B cell (primary cell): ENCODE measurements around the gene TEX264. TPM values are rescaled to one million over a fixed set of nuclear protein-coding genes. Genes with fewer than 3 reads are reported as not detected.

Source experiments
- ATAC-seq: fragments of 200-7000 bp; cut with Tn5 transposase; one replicate; pipeline ENCODE4 v1.10.0; 2021; ENCODE audit warnings: low read depth, mild to moderate bottlenecking, moderate number of reproducible peaks, moderate library complexity
- CTCF ChIA-PET: fragments of 350-600 bp; sonication (Branson Sonifier 250); formaldehyde crosslinking; loops from one replicate; lab custom pipeline; 2021; ENCODE audit warnings: antibody characterized with exemption, inconsistent platforms; lab: Charles Lee
- POLR2A ChIA-PET: fragments of 350-600 bp; sonication (Branson Sonifier 250); formaldehyde crosslinking; loops from one replicate; lab custom pipeline; 2021; ENCODE audit warnings: antibody characterized with exemption; lab: Charles Lee
- DNase-seq: peaks from one replicate; pipeline ENCODE4 v3.0.0; 2013
- H2AFZ ChIP-seq: 2 replicates; pipeline ENCODE4 v1.6.1; 2012; ENCODE audit warnings: mild to moderate bottlenecking, low read depth, low read length; ENCODE audit not compliant: insufficient read depth, poor library complexity, severe bottlenecking
- H3K27ac ChIP-seq, 2 donors: 1 replicate in 1 of 2; 2 replicates in 1 of 2; pipeline ENCODE4 v1.5.1; 2012 to 2013; ENCODE audit warnings: low read length in 2 of 2, mild to moderate bottlenecking in 2 of 2, moderate library complexity in 1 of 2
- H3K27me3 ChIP-seq, 4 experiments: fragments of 200-600 bp in 1 of 4; sonication (generic) in 1 of 4; replicated peaks in 1 of 4; 1 replicate in 2 of 4; 2 replicates in 2 of 4; pipeline versions ENCODE4 v1.6.1 to v1.7.0; 2013 to 2016; ENCODE audit warnings: low read length in 3 of 4, mild to moderate bottlenecking in 2 of 4, mixed read lengths in 1 of 4, moderate library complexity in 1 of 4; ENCODE audit not compliant: insufficient read depth in 4 of 4, control insufficient read depth in 3 of 4; ENCODE audit errors: control extremely low read depth in 1 of 4
- H3K36me3 ChIP-seq, 2 experiments: replicated peaks in 1 of 2; 1 replicate in 1 of 2; 2 replicates in 1 of 2; pipeline versions ENCODE4 v1.6.1 to v1.7.1; 2013; ENCODE audit warnings: low read length in 1 of 2; ENCODE audit not compliant: insufficient read depth in 2 of 2, control insufficient read depth in 1 of 2; ENCODE audit errors: control extremely low read depth in 1 of 2, extremely low read depth in 1 of 2
- H3K4me1 ChIP-seq, 2 donors: fragments of 200-600 bp in 1 of 2; sonication (generic) in 1 of 2; 1 replicate in 1 of 2; 2 replicates in 1 of 2; pipeline versions ENCODE4 v1.5.1 to v1.6.1; 2013 to 2017; ENCODE audit warnings: low read length in 2 of 2; ENCODE audit not compliant: control insufficient read depth in 2 of 2, insufficient read depth in 2 of 2
- H3K4me2 ChIP-seq: replicated peaks from 2 replicates; pipeline ENCODE3; 2012; ENCODE audit warnings: mild to moderate bottlenecking, low read depth, low read length; ENCODE audit not compliant: poor library complexity, severe bottlenecking
- H3K4me3 ChIP-seq, 5 experiments: fragments of 200-600 bp in 1 of 5; sonication (generic) in 1 of 5; 1 replicate in 3 of 5; 2 replicates in 2 of 5; pipeline versions ENCODE4 v1.5.1 to v1.7.0; 2011 to 2016; ENCODE audit warnings: low read length in 4 of 5, mild to moderate bottlenecking in 4 of 5, low read depth in 2 of 5, control low read depth in 1 of 5, moderate library complexity in 1 of 5; ENCODE audit not compliant: insufficient read depth in 1 of 5; ENCODE audit errors: control extremely low read depth in 1 of 5, extremely low read depth in 1 of 5
- H3K79me2 ChIP-seq: fragments of 200-600 bp; sonication (generic); one replicate; pipeline ENCODE4 v1.6.0; 2016; ENCODE audit warnings: low read length; ENCODE audit not compliant: control insufficient read depth, insufficient read depth
- H3K9ac ChIP-seq: fragments of 200-600 bp; sonication (generic); 2 replicates; pipeline ENCODE4 v1.6.1; 2017; ENCODE audit warnings: mild to moderate bottlenecking, low read length, moderate library complexity
- H3K9me3 ChIP-seq, 3 donors: one replicate each; pipeline versions ENCODE4 v1.6.1 to v1.7.1; 2013; ENCODE audit warnings: low read length in 2 of 3; ENCODE audit not compliant: control insufficient read depth in 2 of 3, insufficient read depth in 1 of 3; ENCODE audit errors: control extremely low read depth in 1 of 3
- H4K20me1 ChIP-seq: 2 replicates; pipeline ENCODE4 v1.6.0; 2012; ENCODE audit warnings: mild to moderate bottlenecking, low read length; ENCODE audit not compliant: insufficient read depth, control insufficient read depth, poor library complexity, severe bottlenecking
- H3K27ac Mint-ChIP-seq: one replicate; pipeline ENCODE4 v1.8.0; 2021; ENCODE audit warnings: mixed read lengths
- H3K27me3 Mint-ChIP-seq: one replicate; pipeline ENCODE4 v1.8.0; 2021; ENCODE audit warnings: mixed read lengths
- H3K4me1 Mint-ChIP-seq: one replicate; pipeline ENCODE4 v1.8.0; 2021; ENCODE audit warnings: mixed read lengths
- H3K4me3 Mint-ChIP-seq: one replicate; pipeline ENCODE4 v1.8.0; 2021; ENCODE audit warnings: mixed read lengths
- H3K9me3 Mint-ChIP-seq: one replicate; pipeline ENCODE4 v1.8.0; 2022; ENCODE audit warnings: mixed read lengths; ENCODE audit not compliant: insufficient read depth
- EZH2 ChIP-seq: IDR thresholded peaks from 2 replicates; pipeline ENCODE4 v1.6.1; 2012; ENCODE audit warnings: borderline replicate concordance, low read depth, mild to moderate bottlenecking, moderate library complexity, low read length; ENCODE audit not compliant: insufficient read depth, poor library complexity, severe bottlenecking
- WGBS: methylation state at CpG from one replicate; pipeline ENCODE4 v1.1.5; 2013; ENCODE audit warnings: missing lambda C conversion rate; ENCODE audit not compliant: insufficient coverage; 5-methylcytosine and 5-hydroxymethylcytosine counted together
- intact Hi-C: fragments of 100-400 bp; cut with micrococcal nuclease; formaldehyde crosslinking; loops from one replicate; pipeline ENCODE4 v1.10.0; 2022
- polyA plus RNA-seq: library from polyadenylated mRNA; depleted of rRNA; stranded (reverse); fragments of >200 nt; gene quantifications from 2 replicates; pipeline ENCODE4 v1.2.3, GENCODE V29; 2012
- total RNA-seq, 2 donors: library from RNA; stranded (reverse); fragments of 120-200 nt in 1 of 2; gene quantifications; 1 replicate in 1 of 2; 2 replicates in 1 of 2; pipeline versions ENCODE4 v1.2.3 to v1.2.4, GENCODE V29; 2013 to 2022
- TF ChIP-seq, protein P1 (sequence below): fragments of 200-600 bp; IDR thresholded peaks from one replicate; pipeline ENCODE4 v1.8.0; 2022; ENCODE audit warnings: antibody characterized with exemption, mild to moderate bottlenecking

Gene TEX264
- total and polyA plus RNA-seq, 2 donors (not counting 1 experiment from before 2014, with no cell fraction given), result 39.1 to 79.7 TPM

DNA sequence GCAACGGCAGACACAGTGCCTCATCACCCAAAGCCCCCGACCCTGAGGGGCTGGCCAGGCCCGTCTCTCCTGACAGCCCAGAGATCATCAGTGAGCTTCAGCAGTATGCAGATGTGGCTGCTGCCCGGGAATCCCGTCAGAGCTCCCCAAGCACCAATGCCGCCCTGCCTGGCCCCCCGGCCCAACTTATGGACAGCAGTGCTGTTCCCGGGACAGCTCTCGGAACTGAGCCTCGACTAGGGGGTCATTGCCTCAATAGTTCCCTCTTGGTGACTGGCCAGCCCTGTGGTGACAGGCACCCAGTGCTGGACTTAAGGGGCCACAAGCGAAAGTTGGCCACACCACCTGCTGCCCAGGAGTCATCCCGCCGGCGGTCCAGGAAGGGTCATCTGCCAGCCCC, 8.6 kb upstream of the TEX264 start:
- Mint-ChIP-seq H3K9me3 (no peaks in the 10 kb centered on the region), H3K27ac (no peak overlapping the region), H3K27me3 (no peaks in the 10 kb centered on the region), H3K4me3 (no peak overlapping the region), H3K4me1 (no peaks in the 10 kb centered on the region)
- Histone ChIP-seq H3K27ac (no peak overlapping the region), H3K4me2 (no peak overlapping the region), H3K79me2 (no peaks in the 10 kb centered on the region), H2AFZ (no peak overlapping the region), H3K4me1 (no peaks in the 10 kb centered on the region), H4K20me1 (no peaks in the 10 kb centered on the region), H3K27me3 (no peaks in the 10 kb centered on the region), H3K9me3 (no peaks in the 10 kb centered on the region), H3K36me3 (peaks cover 7 to 34% of the 10 kb centered on the region in 2 experiments), H3K9ac (no peak overlapping the region), H3K4me3 (no peak overlapping the region)
- no peak for ATAC-seq
- WGBS, result 97% methylated on average over 14 of the region's 14 CpGs
- CTCF ChIA-PET, result interaction anchor here (0.6 kb wide), 1 partner anchor 178 kb away, joined by 4 read pairs; no protein-coding TSS in a partner anchor
- POLR2A ChIA-PET, result no interaction called here
- DNase-seq, result no peak
- intact Hi-C loops, result no loop called here
- no peak for TF ChIP-seq EZH2
- TF ChIP-seq, protein P1, sequence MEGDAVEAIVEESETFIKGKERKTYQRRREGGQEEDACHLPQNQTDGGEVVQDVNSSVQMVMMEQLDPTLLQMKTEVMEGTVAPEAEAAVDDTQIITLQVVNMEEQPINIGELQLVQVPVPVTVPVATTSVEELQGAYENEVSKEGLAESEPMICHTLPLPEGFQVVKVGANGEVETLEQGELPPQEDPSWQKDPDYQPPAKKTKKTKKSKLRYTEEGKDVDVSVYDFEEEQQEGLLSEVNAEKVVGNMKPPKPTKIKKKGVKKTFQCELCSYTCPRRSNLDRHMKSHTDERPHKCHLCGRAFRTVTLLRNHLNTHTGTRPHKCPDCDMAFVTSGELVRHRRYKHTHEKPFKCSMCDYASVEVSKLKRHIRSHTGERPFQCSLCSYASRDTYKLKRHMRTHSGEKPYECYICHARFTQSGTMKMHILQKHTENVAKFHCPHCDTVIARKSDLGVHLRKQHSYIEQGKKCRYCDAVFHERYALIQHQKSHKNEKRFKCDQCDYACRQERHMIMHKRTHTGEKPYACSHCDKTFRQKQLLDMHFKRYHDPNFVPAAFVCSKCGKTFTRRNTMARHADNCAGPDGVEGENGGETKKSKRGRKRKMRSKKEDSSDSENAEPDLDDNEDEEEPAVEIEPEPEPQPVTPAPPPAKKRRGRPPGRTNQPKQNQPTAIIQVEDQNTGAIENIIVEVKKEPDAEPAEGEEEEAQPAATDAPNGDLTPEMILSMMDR, result no peak

GRCh38 chr3:51668756-51669155, 2.3 kb upstream of the TEX264 start:
- intact Hi-C loops, result no loop called here
- H4K20me1 ChIP-seq, result peaks cover 8% of the 10 kb centered on the region
- TF ChIP-seq, protein P1, result no peak
- TF ChIP-seq EZH2, result no peak
- CTCF ChIA-PET, result interaction anchor here (0.6 to 10.1 kb wide), 8 partner anchors 9 to 957 kb away, joined by 3 to 190 read pairs (median 6); partner anchors contain the start of gene DCAF1
- peaks cover 13% of the 10 kb centered on the region for H3K79me2 ChIP-seq
- ATAC-seq, result no peak
- Mint-ChIP-seq H3K27me3 (no peaks in the 10 kb centered on the region), H3K27ac (no peak overlapping the region), H3K4me1 (peaks cover 40% of the 10 kb centered on the region), H3K9me3 (no peaks in the 10 kb centered on the region), H3K4me3 (no peak overlapping the region)
- H3K36me3 ChIP-seq, result peaks cover 0 to 4% of the 10 kb centered on the region in 2 experiments
- H2AFZ ChIP-seq, result no peak overlapping the region
- POLR2A ChIA-PET, result interaction anchor here (0.9 kb wide), 1 partner anchor 166 kb away, joined by 3 read pairs; no protein-coding TSS in a partner anchor
- no peak overlapping the region for H3K9ac ChIP-seq
- H3K4me1 ChIP-seq, result peaks cover 25 to 39% of the 10 kb centered on the region in 2 donors
- H3K9me3 ChIP-seq, result no peaks in the 10 kb centered on the region
- peak; percentile 3 for DNase-seq
- no peak overlapping the region for H3K4me2 ChIP-seq
- H3K27ac ChIP-seq, result no peak overlapping the region
- WGBS, result 100% methylated on average over 1 of the region's 1 CpG
- H3K4me3 ChIP-seq, result no peak overlapping the region
- H3K27me3 ChIP-seq, result no peaks in the 10 kb centered on the region
